ENCODE data around the gene RASSF8.

DNA sequence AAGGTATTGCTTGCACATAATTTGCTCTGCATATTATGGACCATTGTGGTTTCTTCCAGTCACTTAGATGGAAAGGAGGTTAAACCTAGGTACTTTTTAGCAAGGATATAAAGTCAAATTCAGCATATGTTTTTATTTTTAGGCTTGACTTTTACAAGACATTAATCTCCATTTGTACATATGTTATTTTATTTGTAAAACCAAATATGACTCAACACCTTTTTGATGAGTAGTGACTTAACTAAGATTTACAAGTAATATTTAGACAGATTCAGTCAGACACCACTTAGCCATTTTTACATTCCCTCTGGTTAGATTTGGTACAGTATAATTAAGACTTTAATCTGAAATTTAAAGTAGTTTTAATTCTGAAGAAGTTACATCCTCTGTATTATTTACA lies 111.3 kb downstream of the RASSF8 start:
- TF ChIP-seq, protein P1, sequence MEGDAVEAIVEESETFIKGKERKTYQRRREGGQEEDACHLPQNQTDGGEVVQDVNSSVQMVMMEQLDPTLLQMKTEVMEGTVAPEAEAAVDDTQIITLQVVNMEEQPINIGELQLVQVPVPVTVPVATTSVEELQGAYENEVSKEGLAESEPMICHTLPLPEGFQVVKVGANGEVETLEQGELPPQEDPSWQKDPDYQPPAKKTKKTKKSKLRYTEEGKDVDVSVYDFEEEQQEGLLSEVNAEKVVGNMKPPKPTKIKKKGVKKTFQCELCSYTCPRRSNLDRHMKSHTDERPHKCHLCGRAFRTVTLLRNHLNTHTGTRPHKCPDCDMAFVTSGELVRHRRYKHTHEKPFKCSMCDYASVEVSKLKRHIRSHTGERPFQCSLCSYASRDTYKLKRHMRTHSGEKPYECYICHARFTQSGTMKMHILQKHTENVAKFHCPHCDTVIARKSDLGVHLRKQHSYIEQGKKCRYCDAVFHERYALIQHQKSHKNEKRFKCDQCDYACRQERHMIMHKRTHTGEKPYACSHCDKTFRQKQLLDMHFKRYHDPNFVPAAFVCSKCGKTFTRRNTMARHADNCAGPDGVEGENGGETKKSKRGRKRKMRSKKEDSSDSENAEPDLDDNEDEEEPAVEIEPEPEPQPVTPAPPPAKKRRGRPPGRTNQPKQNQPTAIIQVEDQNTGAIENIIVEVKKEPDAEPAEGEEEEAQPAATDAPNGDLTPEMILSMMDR (IDR thresholded peaks at IDR 0.05): no peak
- TF ChIP-seq POLR2A (IDR thresholded peaks at IDR 0.05): no peak
- no peak for TF ChIP-seq EP300 (IDR thresholded peaks at IDR 0.05)
- no peak for TF ChIP-seq POLR2AphosphoS5 (IDR thresholded peaks at IDR 0.05)
